Testis (tissue), 2 donors: ENCODE measurements around the gene MOB3B.

Experiments
- CTCF ChIP-seq, 3 experiments: fragments of 450-650 bp in 2 of 3; fragments of 200-600 bp in 1 of 3; sonication (generic) in 1 of 3; IDR thresholded peaks; one replicate each; pipeline ENCODE4 v1.5.1; 2016 to 2019; ENCODE audit warnings: antibody characterized with exemption in 3 of 3, mild to moderate bottlenecking in 2 of 3, moderate library complexity in 1 of 3
- POLR2A ChIP-seq: fragments of 450-650 bp; IDR thresholded peaks from one replicate; pipeline ENCODE4 v1.6.1; 2017; ENCODE audit warnings: antibody characterized with exemption, mild to moderate bottlenecking, moderate library complexity

GRCh38 chr9:27280249-27280648, 249.4 kb downstream of the MOB3B start:
- TF ChIP-seq CTCF (IDR thresholded peaks at IDR 0.05) (no peak), POLR2A (no peak)
